H1 (cell line): ENCODE measurements around the gene ARID1B. TPM values are rescaled to one million over a fixed set of nuclear protein-coding genes. Genes with fewer than 3 reads are reported as not detected.

Source experiments
- CEBPB ChIP-seq: IDR thresholded peaks from 2 replicates; pipeline ENCODE4 v1.6.1; 2012; ENCODE audit warnings: low read depth, low read length
- EGR1 ChIP-seq: IDR thresholded peaks from 2 replicates; pipeline ENCODE4 v1.6.1; 2011; ENCODE audit warnings: low read depth, low read length, borderline replicate concordance
- EP300 ChIP-seq, 2 experiments: IDR thresholded peaks; 1 replicate in 1 of 2; 2 replicates in 1 of 2; pipeline ENCODE4 v1.6.1; 2011 to 2012; ENCODE audit warnings: low read depth in 2 of 2, low read length in 2 of 2, mild to moderate bottlenecking in 2 of 2, borderline replicate concordance in 1 of 2, inconsistent platforms in 1 of 2, moderate library complexity in 1 of 2
- EZH2 ChIP-seq: fragments of 200-600 bp; sonication (generic); IDR thresholded peaks from 2 replicates; pipeline ENCODE4 v1.7.1; 2012; ENCODE audit warnings: low read depth, mild to moderate bottlenecking, moderate library complexity, low read length, inconsistent platforms; ENCODE audit not compliant: severe bottlenecking
- SIRT6 ChIP-seq: IDR thresholded peaks from one replicate; pipeline ENCODE4 v1.7.1; 2012; ENCODE audit warnings: low read length, inconsistent platforms
- polyA plus RNA-seq, 7 experiments: library from polyadenylated mRNA; depleted of rRNA in 3 of 7; stranded (reverse) in 5 of 7; unstranded in 2 of 7; fragments of >200 nt in 5 of 7; fragments of 200-250 nt in 2 of 7; gene quantifications; 1 replicate in 5 of 7; 2 replicates in 1 of 7; 4 replicates in 1 of 7; pipeline versions ENCODE4 v1.2.1 to v1.2.3, GENCODE V29; 2011 to 2013; ENCODE audit warnings: missing spikeins in 2 of 7, mixed read lengths in 2 of 7
- total RNA-seq: library from RNA; stranded (reverse); fragmentation: NEBNext Ultra II Directional; extraction: Animal tissue kit (Norgen Biotek cat#: 25700); gene quantifications from 2 replicates; pipeline ENCODE4 v1.2.1, GENCODE V29; 2021
- TF ChIP-seq, protein P1 (sequence below), 3 experiments: IDR thresholded peaks; 1 replicate in 2 of 3; 2 replicates in 1 of 3; pipeline versions ENCODE4 v1.5.1 to v1.6.1; 2011; ENCODE audit warnings: low read length in 3 of 3, mild to moderate bottlenecking in 3 of 3, inconsistent platforms in 2 of 3, low read depth in 1 of 3, moderate library complexity in 1 of 3; ENCODE audit not compliant: insufficient read depth in 1 of 3; ENCODE audit errors: control extremely low read depth in 1 of 3

ARID1B gene
- total and polyA plus RNA-seq, 2 of the 8 experiments (the other 6 are each of a cell fraction or from before 2014, with no cell fraction given) = 24.3 to 70.3 TPM

DNA sequence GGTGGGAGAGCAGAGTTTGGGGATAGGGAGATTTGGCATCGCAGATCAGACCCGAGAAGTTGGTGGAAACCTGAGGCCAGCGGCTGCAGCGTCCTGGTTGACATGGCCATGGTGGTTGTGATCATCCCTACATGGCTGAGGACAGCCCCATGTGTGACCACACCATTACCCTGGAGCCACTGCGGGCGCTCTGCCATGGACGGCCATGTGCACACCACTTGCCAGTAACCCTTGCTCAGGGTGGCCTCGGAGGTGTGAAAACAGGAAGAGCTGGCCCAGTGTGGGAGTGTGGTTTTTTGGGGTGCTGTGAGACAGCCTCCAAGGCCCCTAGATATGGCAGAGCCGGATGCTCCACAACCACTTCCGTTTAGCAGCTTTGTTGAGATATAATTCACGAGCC lies 481.7 kb downstream of the ARID1B start (continued):
- TF ChIP-seq EP300 (IDR thresholded peaks at IDR 0.05; ENCODE audit: borderline replicate concordance in 1 of 2, low read depth in 2 of 2, low read length in 2 of 2) = no peak
- no peak for TF ChIP-seq SIRT6
- no peak for TF ChIP-seq EGR1
- TF ChIP-seq CEBPB = no peak
- TF ChIP-seq, protein P1, sequence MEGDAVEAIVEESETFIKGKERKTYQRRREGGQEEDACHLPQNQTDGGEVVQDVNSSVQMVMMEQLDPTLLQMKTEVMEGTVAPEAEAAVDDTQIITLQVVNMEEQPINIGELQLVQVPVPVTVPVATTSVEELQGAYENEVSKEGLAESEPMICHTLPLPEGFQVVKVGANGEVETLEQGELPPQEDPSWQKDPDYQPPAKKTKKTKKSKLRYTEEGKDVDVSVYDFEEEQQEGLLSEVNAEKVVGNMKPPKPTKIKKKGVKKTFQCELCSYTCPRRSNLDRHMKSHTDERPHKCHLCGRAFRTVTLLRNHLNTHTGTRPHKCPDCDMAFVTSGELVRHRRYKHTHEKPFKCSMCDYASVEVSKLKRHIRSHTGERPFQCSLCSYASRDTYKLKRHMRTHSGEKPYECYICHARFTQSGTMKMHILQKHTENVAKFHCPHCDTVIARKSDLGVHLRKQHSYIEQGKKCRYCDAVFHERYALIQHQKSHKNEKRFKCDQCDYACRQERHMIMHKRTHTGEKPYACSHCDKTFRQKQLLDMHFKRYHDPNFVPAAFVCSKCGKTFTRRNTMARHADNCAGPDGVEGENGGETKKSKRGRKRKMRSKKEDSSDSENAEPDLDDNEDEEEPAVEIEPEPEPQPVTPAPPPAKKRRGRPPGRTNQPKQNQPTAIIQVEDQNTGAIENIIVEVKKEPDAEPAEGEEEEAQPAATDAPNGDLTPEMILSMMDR (IDR thresholded peaks at IDR 0.05; ENCODE audit: control extremely low read depth in 1 of 3, insufficient read depth in 1 of 3, low read depth in 1 of 3, low read length in 3 of 3) = no peak
- TF ChIP-seq EZH2 = no peak
